Measurements from ENCODE around the gene TMPRSS13. TPM values are rescaled to one million over a fixed set of nuclear protein-coding genes. Genes with fewer than 3 reads are reported as not detected.
"Not testable (repeated sequence)": the region's sequence is repeated elsewhere in the genome, so short reads cannot be mapped to it uniquely, and the experiment has no call there.

TMPRSS13 gene
- total RNA-seq, 2 donors from 2014 or later = 1.1 TPM; not detected in 1

GRCh38 chr11:117958949-117959348, 29.7 kb upstream of the TMPRSS13 start:
- ATAC-seq (ENCODE audit: insufficient number of reproducible peaks, low FRiP score, low read depth) = no peak
- H3K27ac ChIP-seq = no peak overlapping the region
- H3K36me3 ChIP-seq = no peaks in the 10 kb centered on the region
- H3K4me1 ChIP-seq (ENCODE audit: control insufficient read depth in 1 of 2, low read depth in 2 of 2) = no peaks in the 10 kb centered on the region
- no peak overlapping the region for H3K4me3 ChIP-seq
- no peak for DNase-seq (ENCODE audit: low spot score)
- H3K27me3 ChIP-seq (replicated peaks; ENCODE audit: insufficient read depth) = no peaks in the 10 kb centered on the region
- no peaks in the 10 kb centered on the region for H3K9me3 ChIP-seq
- TF ChIP-seq CTCF (IDR thresholded peaks at IDR 0.05) = no peak

- Histone ChIP-seq H3K4me1 (ENCODE audit: control insufficient read depth in 1 of 2, low read depth in 2 of 2) (no peaks in the 10 kb centered on the region), H3K4me3 (no peak overlapping the region), H3K27me3 (replicated peaks; ENCODE audit: insufficient read depth) (no peaks in the 10 kb centered on the region), H3K9me3 (no peaks in the 10 kb centered on the region), H3K27ac (no peak overlapping the region), H3K36me3 (no peaks in the 10 kb centered on the region)
- TF ChIP-seq CTCF (IDR thresholded peaks at IDR 0.05) = no peak
- no peak for ATAC-seq (ENCODE audit: insufficient number of reproducible peaks, low FRiP score, low read depth)
- DNase-seq (ENCODE audit: low spot score) = no peak
These were observed 23.9 kb upstream of the TMPRSS13 start for GRCh38 chr11:117953024-117953671.

GRCh38 chr11:117950993-117951961, 22.1 kb upstream of the TMPRSS13 start:
- no peaks in the 10 kb centered on the region for H3K36me3 ChIP-seq
- no peak overlapping the region for H3K27ac ChIP-seq
- ATAC-seq (ENCODE audit: insufficient number of reproducible peaks, low FRiP score, low read depth) (no peak), DNase-seq (ENCODE audit: low spot score) (no peak)
- H3K4me3 ChIP-seq = no peak overlapping the region
- TF ChIP-seq CTCF (IDR thresholded peaks at IDR 0.05) = no peak
- H3K9me3 ChIP-seq = no peaks in the 10 kb centered on the region
- H3K4me1 ChIP-seq (ENCODE audit: control insufficient read depth in 1 of 2, low read depth in 2 of 2) = no peaks in the 10 kb centered on the region
- H3K27me3 ChIP-seq (replicated peaks; ENCODE audit: insufficient read depth) = no peaks in the 10 kb centered on the region

- ATAC-seq (ENCODE audit: insufficient number of reproducible peaks, low FRiP score, low read depth) (no peak), DNase-seq (ENCODE audit: low spot score) (no peak)
- no peak for TF ChIP-seq CTCF (IDR thresholded peaks at IDR 0.05)
- Histone ChIP-seq H3K27ac (no peak overlapping the region), H3K36me3 (no peaks in the 10 kb centered on the region), H3K27me3 (replicated peaks; ENCODE audit: insufficient read depth) (no peaks in the 10 kb centered on the region), H3K4me1 (ENCODE audit: control insufficient read depth in 1 of 2, low read depth in 2 of 2) (no peaks in the 10 kb centered on the region), H3K9me3 (no peaks in the 10 kb centered on the region), H3K4me3 (no peak overlapping the region)
These were observed 21.1 kb upstream of the TMPRSS13 start for GRCh38 chr11:117950301-117950700.

- ATAC-seq (ENCODE audit: insufficient number of reproducible peaks, low FRiP score, low read depth) = no peak
- Histone ChIP-seq H3K27ac (no peak overlapping the region), H3K4me1 (ENCODE audit: control insufficient read depth in 1 of 2, low read depth in 2 of 2) (no peaks in the 10 kb centered on the region), H3K9me3 (no peaks in the 10 kb centered on the region), H3K4me3 (no peak overlapping the region), H3K27me3 (replicated peaks; ENCODE audit: insufficient read depth) (no peaks in the 10 kb centered on the region), H3K36me3 (no peaks in the 10 kb centered on the region)
- no peak for TF ChIP-seq CTCF (IDR thresholded peaks at IDR 0.05)
- no peak for DNase-seq (ENCODE audit: low spot score)
These were observed 19.9 kb upstream of the TMPRSS13 start for GRCh38 chr11:117949062-117949461.

GRCh38 chr11:117948466-117948865, 19.3 kb upstream of the TMPRSS13 start:
- not testable (repeated sequence) for H3K4me3 ChIP-seq; H3K9me3 ChIP-seq; H3K4me1 ChIP-seq (ENCODE audit: control insufficient read depth in 1 of 2, low read depth in 2 of 2); ATAC-seq (ENCODE audit: insufficient number of reproducible peaks, low FRiP score, low read depth); DNase-seq (ENCODE audit: low spot score); H3K36me3 ChIP-seq; H3K27me3 ChIP-seq (replicated peaks; ENCODE audit: insufficient read depth); H3K27ac ChIP-seq

GRCh38 chr11:117947751-117948150, 18.5 kb upstream of the TMPRSS13 start:
- H3K4me3 ChIP-seq; H3K27ac ChIP-seq; DNase-seq (ENCODE audit: low spot score); ATAC-seq (ENCODE audit: insufficient number of reproducible peaks, low FRiP score, low read depth); H3K9me3 ChIP-seq; H3K36me3 ChIP-seq; H3K27me3 ChIP-seq (replicated peaks; ENCODE audit: insufficient read depth); H3K4me1 ChIP-seq (ENCODE audit: control insufficient read depth in 1 of 2, low read depth in 2 of 2): not testable (repeated sequence)
